ENCODE measurements around the gene TCTN1. TPM values are rescaled to one million over a fixed set of nuclear protein-coding genes. Genes with fewer than 3 reads are reported as not detected.

Gene TCTN1
- total and polyA plus RNA-seq, 2 of the 13 experiments (the other 11 are each of a cell fraction or from before 2014, with no cell fraction given), result 13.6 to 16.0 TPM

DNA sequence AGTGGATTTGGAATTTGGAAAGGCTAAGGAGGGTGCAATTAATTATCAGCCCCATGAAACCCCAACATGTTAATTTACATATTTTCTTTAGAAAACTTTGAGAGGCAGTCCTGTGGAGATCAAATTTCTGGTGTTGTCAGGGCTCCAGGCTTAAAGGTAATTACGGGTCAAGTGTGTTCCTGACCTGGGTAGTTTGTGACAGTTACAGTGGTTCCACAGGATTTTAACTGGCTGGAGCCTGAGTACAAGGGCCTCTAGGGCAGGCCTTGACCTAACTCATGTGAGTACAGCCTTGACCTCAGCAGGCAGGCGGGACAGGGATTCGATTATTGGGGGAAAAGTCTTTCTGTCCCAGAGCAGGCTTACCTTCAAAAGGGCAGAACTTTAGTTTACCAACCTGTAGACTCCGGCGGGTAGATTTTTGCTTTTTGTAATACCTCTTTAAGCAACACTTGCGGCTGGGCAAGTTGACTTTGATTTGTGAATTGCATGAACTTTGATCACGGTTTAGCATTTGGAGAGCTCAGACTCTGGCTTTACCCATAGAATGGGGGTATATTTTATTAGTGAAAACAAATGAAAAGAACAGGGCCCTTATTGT lies 22.4 kb upstream of the TCTN1 start (continued):
- TF ChIP-seq, protein P1, sequence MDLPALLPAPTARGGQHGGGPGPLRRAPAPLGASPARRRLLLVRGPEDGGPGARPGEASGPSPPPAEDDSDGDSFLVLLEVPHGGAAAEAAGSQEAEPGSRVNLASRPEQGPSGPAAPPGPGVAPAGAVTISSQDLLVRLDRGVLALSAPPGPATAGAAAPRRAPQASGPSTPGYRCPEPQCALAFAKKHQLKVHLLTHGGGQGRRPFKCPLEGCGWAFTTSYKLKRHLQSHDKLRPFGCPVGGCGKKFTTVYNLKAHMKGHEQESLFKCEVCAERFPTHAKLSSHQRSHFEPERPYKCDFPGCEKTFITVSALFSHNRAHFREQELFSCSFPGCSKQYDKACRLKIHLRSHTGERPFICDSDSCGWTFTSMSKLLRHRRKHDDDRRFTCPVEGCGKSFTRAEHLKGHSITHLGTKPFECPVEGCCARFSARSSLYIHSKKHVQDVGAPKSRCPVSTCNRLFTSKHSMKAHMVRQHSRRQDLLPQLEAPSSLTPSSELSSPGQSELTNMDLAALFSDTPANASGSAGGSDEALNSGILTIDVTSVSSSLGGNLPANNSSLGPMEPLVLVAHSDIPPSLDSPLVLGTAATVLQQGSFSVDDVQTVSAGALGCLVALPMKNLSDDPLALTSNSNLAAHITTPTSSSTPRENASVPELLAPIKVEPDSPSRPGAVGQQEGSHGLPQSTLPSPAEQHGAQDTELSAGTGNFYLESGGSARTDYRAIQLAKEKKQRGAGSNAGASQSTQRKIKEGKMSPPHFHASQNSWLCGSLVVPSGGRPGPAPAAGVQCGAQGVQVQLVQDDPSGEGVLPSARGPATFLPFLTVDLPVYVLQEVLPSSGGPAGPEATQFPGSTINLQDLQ (CRISPR knock-in tag; IDR thresholded peaks at IDR 0.05), result no peak
- TF ChIP-seq ZNF263 (CRISPR knock-in tag; IDR thresholded peaks at IDR 0.05) (no peak), ZNF383 (CRISPR knock-in tag; IDR thresholded peaks at IDR 0.05; ENCODE audit: borderline replicate concordance) (no peak), ZHX1 (CRISPR knock-in tag; IDR thresholded peaks at IDR 0.05; ENCODE audit: low read depth) (no peak; the same call in 1 of the 2 replicates), PRDM4 (CRISPR knock-in tag; IDR thresholded peaks at IDR 0.05; ENCODE audit: borderline replicate concordance) (no peak), EHMT2 (IDR thresholded peaks at IDR 0.05; ENCODE audit: borderline replicate concordance, low read depth, low read length) (no peak), EZH2 (conservative IDR thresholded peaks at IDR 0.05; ENCODE audit: low read depth, low read length) (no peak), ZNF563 (CRISPR knock-in tag; IDR thresholded peaks at IDR 0.05) (no peak), RBM22 (optimal IDR thresholded peaks at IDR 0.05; ENCODE audit: low read length) (no peak), YEATS2 (CRISPR knock-in tag; IDR thresholded peaks at IDR 0.05; ENCODE audit: borderline replicate concordance) (no peak), KLF16 (CRISPR knock-in tag; IDR thresholded peaks at IDR 0.05) (0 out of 4 replicates have a peak, but pooled peaks of 1 of the 2 experiments have one; percentile 30), DRAP1 (CRISPR knock-in tag; IDR thresholded peaks at IDR 0.05) (no peak), KDM6A (CRISPR knock-in tag; IDR thresholded peaks at IDR 0.05; ENCODE audit: low read depth) (peak; percentile 64)
- TF ChIP-seq, protein P2, sequence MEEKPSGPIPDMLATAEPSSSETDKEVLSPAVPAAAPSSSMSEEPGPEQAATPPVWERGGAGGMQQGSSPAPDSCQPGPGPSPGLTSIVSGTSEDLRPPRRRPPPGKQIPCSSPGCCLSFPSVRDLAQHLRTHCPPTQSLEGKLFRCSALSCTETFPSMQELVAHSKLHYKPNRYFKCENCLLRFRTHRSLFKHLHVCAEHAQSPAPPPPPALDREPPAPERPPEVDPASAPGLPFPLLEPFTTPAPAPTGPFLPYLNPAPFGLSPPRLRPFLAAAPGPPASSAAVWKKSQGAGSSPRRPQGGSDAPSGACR (CRISPR knock-in tag; IDR thresholded peaks at IDR 0.05), result 0 out of 2 replicates have a peak, but pooled peaks have one; percentile 26
- TF ChIP-seq, protein P3, sequence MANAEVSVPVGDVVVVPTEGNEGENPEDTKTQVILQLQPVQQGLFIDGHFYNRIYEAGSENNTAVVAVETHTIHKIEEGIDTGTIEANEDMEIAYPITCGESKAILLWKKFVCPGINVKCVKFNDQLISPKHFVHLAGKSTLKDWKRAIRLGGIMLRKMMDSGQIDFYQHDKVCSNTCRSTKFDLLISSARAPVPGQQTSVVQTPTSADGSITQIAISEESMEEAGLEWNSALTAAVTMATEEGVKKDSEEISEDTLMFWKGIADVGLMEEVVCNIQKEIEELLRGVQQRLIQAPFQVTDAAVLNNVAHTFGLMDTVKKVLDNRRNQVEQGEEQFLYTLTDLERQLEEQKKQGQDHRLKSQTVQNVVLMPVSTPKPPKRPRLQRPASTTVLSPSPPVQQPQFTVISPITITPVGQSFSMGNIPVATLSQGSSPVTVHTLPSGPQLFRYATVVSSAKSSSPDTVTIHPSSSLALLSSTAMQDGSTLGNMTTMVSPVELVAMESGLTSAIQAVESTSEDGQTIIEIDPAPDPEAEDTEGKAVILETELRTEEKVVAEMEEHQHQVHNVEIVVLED (CRISPR knock-in tag; IDR thresholded peaks at IDR 0.05; ENCODE audit: borderline replicate concordance), result 0 out of 2 replicates have a peak, but pooled peaks have one; percentile 16
